Retinal pigment epithelial cell (primary cell): ENCODE measurements around the gene ZBTB4.

Experiments used
- DNase-seq: peaks from one replicate; pipeline ENCODE4 v3.0.0-alpha.2; 2010; ENCODE audit warnings: low read depth
- H3K4me3 ChIP-seq: 2 replicates; pipeline ENCODE4 v1.5.1; 2011; ENCODE audit warnings: mild to moderate bottlenecking, low read length, control low read depth, moderate library complexity
- TF ChIP-seq, protein P1 (sequence below): conservative IDR thresholded peaks from 2 replicates; pipeline ENCODE4 v1.5.1; 2011; ENCODE audit warnings: low read depth, low read length, control low read depth, inconsistent platforms

ZBTB4 gene

DNA sequence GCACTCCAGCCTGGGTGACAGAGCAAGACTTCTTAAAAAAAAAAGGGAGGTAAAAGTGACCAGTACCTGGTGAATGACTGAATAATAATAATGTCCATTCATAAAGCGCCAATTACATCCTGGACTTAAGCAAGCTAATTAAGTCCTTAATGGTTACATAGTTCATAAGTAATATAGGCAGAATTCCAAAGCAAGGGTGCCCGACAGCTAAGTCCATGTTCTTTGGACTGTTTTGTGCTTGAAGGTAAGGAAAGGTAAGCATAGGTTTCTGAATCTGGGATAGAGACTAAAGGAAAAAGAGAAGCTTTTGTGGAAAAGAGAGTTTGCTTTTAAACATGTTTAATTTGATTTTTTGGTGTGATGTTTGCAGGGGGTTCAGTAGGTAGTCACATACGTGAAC, 14.5 kb upstream of the ZBTB4 start:
- TF ChIP-seq, protein P1, sequence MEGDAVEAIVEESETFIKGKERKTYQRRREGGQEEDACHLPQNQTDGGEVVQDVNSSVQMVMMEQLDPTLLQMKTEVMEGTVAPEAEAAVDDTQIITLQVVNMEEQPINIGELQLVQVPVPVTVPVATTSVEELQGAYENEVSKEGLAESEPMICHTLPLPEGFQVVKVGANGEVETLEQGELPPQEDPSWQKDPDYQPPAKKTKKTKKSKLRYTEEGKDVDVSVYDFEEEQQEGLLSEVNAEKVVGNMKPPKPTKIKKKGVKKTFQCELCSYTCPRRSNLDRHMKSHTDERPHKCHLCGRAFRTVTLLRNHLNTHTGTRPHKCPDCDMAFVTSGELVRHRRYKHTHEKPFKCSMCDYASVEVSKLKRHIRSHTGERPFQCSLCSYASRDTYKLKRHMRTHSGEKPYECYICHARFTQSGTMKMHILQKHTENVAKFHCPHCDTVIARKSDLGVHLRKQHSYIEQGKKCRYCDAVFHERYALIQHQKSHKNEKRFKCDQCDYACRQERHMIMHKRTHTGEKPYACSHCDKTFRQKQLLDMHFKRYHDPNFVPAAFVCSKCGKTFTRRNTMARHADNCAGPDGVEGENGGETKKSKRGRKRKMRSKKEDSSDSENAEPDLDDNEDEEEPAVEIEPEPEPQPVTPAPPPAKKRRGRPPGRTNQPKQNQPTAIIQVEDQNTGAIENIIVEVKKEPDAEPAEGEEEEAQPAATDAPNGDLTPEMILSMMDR = no peak
- no peak overlapping the region for H3K4me3 ChIP-seq
- no peak for DNase-seq

DNA sequence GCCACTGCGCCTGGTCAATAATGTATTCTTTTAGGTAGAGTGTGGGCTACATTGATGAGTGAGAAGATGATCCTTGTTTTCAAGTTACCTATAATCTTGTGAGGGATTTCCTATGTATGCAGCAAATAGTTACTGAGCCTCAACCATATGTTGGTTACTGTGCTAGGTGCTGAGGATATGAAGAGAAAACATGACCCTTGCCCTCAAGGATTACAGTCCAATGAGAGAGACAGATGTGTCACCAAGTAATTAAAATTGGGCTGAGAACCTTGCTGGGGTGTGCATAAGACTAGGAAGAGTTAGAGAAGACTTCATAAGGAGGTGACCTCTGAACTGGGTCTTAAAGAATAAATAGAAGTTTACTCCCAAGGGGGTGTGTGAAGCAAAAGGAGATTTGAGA, 12.2 kb upstream of the ZBTB4 start:
- TF ChIP-seq, protein P1 = no peak
- H3K4me3 ChIP-seq = no peak overlapping the region
- no peak for DNase-seq

DNA sequence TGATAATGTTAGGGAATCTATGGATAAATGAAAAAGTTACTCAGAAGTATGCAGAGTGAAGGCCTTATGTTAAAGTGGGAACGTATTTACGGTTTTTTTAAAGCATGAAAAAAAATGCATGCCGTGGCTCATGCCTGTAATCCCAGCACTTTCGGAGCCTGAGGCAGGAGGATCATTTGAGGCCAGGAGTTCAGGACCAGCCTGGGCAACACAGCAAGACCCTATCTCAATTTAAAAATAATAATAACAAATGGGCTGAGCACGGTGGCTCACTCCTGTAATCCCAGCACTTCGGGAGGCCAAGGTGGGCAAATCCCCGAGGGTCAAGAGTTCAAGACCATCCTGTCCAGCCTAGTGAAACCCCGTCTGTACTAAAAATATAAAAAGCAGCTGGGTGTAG, 10.7 kb upstream of the ZBTB4 start:
- no peak for DNase-seq
- TF ChIP-seq, protein P1 = no peak
- no peak overlapping the region for H3K4me3 ChIP-seq

DNA sequence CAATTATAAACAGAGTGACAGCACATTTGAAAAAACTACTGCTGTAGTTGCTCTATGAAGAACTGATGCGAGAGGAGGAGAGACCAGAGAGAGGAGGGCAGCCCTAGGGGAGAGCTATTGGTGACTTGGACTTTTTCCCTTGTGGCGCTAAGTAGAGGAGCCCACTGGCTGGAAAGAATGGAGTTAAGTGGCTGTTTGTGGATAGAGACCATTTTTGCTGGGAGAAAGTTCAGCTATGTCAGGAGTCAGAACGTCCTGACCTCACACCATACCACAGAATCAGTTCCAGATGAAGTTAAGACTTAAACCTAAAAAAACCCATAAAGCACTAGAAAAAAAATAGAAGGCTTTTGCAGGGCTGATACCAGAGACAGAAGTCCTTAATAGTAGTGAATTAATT, 6.8 kb upstream of the ZBTB4 start:
- no peak for DNase-seq
- TF ChIP-seq, protein P1 = no peak
- H3K4me3 ChIP-seq = peak overlapping the region; percentile 82

DNA sequence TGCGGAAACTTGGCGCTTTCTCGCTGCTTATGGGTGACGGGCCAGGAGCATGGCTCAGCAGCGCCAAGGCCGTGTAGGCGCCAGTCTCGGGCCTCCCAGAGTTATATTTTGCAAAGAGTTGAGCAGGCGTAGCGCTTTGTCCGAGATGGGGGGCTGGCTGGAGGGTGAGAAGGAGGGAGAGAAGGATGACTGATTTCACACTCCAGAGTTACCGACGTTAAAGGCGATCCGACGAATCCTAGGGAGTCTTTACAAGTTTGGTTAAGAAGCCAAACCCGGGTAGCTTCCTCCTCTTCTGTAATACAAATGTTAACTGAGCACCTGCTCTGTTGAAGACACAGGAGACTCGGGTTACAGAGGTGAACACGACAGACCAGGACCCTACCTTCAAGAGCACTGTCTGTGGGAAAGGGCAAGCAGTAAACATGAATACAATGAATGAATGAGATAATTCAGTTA, 5.5 kb upstream of the ZBTB4 start:
- DNase-seq = no peak
- H3K4me3 ChIP-seq = peak overlapping the region; percentile 82
- TF ChIP-seq, protein P1 = peak; percentile 19

DNA sequence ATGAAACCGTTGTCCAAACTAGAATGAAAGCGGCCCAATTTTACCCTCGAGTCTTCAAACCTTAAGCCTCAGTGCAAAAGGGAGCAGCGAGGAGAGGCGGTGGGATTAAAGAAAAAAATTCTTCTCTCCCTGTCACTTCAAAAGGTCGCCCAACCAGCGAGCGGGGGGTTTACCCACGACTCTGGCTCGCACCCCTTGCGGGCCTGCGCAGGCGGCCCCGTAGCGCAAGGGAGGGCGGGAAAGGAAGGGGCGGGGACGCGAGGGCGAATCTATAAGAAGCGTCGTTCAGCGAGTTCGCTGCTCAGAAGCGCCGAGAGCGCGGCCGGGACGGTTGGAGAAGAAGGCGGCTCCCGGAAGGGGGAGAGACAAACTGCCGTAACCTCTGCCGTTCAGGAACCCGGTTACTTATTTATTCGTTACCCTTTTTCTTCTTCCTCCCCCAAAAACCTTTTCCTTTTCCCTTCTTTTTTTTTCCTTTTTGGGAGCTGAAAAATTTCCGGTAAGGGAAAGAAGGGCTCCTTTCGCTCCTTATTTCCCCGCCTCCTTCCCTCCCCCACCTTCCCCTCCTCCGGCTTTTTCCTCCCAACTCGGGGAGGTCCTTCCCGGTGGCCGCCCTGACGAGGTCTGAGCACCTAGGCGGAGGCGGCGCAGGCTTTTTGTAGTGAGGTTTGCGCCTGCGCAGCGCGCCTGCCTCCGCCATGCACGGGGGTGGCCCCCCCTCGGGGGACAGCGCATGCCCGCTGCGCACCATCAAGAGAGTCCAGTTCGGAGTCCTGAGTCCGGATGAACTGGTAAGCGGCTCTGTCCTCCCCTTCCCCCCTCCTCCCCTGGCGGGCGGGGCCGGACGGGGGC, 4.9 kb upstream of the ZBTB4 start, which contains the start of gene POLR2A:
Gene POLR2A (plus strand): TSS at position 300 of the 852 bp plus-strand sequence.
- peak within 1 kb of the TSS; percentile 82 for H3K4me3 ChIP-seq
- DNase-seq = peak; percentile 89
- TF ChIP-seq, protein P1 = no peak
